ENCODE measurements around the gene CDKAL1.

GRCh38 chr6:21151119-21151518 is 616.9 kb downstream of the CDKAL1 start:
- TF ChIP-seq CTCF (IDR thresholded peaks at IDR 0.05; ENCODE audit: borderline replicate concordance, extremely low read depth, low read length, poor library complexity, severe bottlenecking), result no peak
- no peak for TF ChIP-seq EZH2 (IDR thresholded peaks at IDR 0.05; ENCODE audit: borderline replicate concordance, low read depth, low read length, severe bottlenecking)

Measured in DND-41 (cell line).